Measurements from ENCODE around the gene GPR55.
A peak's percentile ranks its signal among the peaks of the same experiment; 100 is the strongest.
"Not testable (repeated sequence)": the region's sequence is repeated elsewhere in the genome, so short reads cannot be mapped to it uniquely, and the experiment has no call there.

The GPR55 gene, protein sequence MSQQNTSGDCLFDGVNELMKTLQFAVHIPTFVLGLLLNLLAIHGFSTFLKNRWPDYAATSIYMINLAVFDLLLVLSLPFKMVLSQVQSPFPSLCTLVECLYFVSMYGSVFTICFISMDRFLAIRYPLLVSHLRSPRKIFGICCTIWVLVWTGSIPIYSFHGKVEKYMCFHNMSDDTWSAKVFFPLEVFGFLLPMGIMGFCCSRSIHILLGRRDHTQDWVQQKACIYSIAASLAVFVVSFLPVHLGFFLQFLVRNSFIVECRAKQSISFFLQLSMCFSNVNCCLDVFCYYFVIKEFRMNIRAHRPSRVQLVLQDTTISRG

DNA sequence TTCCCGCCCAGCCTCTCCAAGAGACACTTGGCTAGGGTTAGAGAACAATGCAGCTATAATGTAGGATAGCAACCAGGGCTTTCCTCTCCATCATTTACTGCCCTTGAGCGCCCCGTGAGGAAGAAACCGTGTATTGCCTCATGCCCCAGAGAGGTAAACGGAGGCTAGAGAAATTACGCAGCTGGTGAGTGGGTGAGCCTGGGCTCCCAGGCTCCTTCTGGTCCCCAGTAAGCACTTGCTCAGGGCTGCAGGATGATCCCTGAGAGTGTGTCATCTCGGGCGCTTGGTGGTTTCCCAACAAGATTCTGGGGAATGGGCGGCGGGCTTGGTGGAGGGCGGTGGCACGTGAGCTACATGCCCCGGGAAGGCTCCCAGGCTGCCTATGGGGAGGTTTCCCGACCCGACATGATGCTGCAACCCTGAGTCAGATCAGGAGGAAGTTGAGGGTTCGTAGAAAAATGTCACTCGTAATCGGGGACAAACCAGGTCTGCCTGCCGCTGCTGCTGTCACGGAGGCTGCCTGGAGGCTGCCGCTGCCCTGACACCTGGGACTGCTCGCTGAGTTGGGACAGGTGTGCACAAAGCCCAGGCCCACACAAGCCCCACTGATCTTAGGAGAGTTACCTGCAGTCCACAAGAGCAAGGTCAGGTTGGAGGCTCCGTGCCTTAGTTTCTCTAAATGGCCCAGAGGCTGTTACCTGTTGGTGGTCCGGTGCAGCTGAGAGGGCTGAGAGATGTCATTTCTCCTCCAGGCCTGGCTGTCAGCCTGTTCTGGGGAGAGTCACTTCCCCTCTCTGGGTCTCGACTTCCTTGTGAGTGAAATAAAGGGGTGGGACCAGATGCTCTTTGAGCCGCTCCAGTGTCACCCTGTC lies at the start of gene GPR55:
Gene GPR55, minus strand, starts transcription at position 773 of the 872 bp plus-strand sequence. CDS start 14,280 bp downstream, outside the sequence.
- DNase-seq, result peak; percentile 43

DNA sequence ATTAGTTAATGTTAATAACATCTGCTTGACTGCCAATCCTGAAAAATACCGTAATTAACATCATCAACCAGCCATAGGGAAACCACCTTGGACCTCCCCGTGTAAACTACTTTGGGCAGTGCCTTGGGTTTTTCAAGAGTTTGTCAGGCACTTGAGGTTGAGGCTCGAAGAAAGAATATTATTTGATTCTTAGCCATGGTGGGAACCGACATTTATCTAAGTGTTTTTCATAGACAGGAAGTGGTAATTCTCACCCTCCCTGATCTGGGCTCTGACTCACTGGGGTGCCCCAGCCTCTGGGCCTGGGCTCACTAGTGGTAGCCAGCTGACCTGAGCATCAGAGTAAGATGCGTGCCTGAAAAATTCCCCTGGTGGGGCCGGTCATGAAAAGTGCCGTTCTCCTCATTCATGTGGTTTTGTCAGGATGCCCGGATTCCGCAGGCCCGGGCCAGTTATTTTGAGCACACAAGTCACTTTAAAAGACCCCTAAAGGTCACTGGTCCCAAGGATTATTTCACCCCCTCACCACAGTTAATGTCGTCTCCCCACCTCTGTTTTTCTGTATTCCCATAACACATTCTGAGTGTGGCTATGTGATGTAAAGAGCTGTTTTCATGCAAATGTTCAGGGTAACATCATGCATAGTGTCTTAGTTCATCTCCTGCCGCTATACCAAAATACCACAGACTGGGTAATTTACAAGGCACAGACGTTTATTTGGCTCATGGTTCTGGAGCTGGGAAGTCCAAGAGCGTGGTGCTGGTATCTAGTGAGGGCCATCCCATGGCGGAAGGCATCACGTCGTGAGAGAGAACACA lies 49.3 kb upstream of the GPR55 start:
- DNase-seq, result peak; percentile 76

DNA sequence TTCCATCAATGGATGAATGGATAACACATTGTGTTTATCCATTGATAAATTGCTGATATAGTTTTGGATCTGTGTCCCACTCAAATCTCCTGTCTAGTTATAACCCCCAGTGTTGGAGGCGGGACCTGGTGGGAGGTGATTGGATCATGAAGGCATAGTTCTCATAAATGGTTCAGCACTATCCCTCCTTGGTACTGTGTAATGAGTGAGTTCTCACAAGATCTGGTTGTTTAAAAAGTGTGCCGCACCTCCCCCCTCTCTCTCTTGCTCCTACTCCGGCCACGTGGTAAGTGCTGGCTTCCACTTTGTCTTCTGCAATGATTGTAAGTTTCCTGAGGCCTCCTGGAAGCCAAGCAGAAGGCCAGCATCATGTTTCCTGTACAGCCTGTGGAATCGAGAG lies 47.0 kb upstream of the GPR55 start:
- DNase-seq, result no peak

DNA sequence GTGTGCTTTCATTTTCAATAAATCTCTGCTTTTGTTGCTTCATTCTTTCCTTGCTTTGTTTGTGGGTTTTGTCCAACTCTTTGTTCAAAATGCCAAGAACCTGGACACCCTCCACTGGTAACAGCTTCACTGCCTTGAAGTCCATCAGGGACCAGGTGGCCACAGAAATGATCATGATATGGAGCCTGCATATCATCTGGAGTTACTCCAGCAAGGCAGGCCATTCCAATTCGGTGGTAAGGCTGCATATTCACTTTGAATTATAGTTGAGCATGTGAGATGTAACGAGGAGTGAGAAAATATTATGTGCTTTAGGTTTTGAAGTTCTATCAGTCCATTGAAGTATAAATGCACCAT lies 44.6 kb upstream of the GPR55 start:
- DNase-seq, result no peak

DNA sequence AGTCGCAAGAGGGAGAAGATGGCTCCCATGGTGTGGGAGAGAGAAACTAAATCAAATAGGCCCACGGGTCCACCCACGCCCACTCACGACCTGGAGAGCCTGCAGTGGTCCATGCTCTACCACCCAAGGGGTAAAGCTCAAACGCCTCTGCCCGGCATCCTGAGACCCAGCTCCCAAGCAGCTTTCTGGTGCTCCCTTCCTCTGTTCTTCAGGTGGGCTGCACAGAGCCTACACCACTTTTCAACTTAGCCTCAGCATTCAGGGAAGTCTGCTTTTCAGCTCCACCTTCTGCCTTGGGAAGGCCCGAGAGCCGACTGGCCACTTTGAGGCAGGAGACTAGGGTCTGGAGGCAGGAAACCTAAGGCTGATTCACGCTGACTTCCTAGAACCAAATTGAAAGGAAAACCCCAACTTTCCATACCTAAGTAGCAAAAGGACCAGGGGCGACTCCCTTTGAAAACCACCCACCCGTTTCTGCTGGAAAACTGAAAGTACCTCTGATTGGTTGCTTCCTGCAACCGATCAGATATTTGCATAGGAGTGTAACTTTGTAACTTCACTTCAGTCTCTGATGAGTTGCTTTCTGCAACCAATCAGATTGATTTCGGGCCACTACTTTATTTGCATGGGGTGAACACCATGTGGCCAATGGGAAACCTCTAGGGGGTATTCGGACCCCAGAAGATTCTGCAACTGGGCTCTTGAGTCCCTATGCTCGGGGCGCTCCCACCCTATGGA lies 44.0 kb upstream of the GPR55 start:
- no peak for DNase-seq

DNA sequence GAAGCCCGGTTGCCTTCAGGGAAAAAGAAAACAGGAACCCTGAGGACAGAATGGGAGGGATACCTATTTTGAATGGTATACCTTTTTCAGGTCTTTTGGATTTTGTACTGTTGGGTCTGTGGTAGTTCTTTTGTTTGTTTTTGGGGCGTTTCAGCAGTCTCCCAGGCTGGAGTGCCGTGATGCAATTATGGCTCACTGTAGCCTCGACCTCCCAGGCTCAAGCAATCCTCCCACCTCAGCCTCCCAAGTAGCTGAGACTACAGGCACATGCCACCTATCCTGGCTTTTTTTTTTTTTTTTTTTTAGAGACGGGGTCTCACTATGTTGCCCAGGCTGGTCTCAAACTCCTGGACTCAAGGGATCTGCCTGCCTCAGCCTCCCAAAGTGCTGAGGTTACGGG lies 43.3 kb upstream of the GPR55 start:
- DNase-seq, result not testable (repeated sequence)

DNA sequence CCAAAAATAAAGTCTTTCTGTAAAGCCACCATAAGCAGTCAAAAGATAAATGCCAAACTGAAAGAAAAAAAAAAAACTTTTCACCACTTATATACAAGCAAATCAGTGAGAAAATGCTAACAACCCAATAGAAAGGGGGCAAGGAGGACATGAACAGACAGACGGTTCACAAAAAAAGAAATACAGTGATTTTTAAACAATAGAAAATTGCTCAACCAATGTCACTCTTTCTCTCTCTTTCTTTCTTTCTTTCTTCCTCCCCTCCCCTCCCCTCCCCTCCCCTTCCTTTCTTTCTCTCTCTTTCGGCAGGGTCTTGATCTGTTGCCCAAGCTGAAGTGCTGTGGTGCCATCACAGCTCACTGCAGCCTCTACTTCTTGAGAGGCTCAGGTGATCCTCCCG lies 42.1 kb upstream of the GPR55 start:
- no peak for DNase-seq

DNA sequence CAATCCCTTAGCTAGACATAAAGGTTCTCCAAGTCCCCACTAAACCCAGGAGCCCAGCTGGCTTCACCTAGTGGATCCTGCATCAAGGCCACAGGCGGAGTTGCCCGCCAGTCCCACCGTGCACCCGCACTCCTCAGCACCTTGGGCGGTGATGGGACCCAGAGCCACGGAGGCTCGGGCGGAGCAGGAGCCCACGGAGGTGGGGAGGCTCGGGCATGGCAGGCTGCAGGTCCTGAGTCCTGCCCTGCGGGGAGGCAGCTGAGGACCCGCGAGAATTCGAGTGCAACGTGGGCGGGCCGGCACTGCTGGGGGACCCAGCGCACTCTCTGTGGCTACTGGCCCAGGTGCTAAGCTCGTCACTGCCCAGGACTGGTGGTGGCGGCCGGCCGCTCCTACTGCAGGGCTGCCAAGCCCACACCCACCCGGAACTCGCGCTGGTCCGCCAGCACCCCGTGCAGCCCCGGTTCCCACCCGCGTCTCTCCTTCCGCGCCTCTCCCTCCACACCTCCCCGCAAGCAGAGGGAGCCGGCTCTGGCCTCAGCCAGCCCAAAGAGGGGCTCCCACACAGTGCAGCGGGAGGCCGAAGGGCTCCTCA lies 39.2 kb upstream of the GPR55 start:
- DNase-seq, result no peak

DNA sequence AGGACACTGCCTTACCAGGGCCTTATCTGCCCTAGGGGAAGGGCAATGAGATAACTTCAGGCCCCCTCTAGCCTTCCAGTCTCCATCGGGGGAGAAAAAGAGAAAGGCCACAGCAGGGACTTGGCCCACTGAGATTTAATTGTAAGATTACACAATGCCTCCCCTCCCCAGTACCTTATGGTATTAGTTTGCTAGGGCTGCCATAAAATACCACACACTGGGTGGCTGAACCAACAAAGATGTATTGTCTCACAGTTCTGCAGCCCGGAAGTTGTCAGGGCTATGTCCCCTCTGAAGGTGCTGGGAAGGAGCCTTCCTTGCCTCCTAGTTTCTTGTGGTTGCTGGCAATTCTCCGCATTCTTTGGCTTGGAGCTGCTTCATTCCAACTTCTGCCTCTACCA lies 36.0 kb upstream of the GPR55 start:
- DNase-seq, result no peak

DNA sequence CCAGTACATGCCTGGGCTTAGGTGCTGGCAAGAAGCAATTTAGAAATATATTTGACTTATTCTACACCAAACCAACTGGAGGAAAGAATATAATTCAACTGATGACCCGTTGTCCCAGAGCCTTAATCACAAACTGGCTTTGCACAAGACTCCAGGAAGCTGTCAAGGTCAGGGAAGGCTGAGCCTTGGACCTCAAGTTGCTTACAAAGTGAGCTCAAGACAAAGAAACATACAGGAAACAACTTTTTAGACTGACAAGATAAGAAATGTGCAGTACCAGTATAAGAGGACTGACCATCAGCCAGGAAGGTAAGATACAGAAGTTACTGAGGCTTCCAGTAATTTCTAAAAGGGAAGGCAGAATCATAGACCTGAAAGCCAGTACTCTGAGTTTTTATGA lies 35.0 kb upstream of the GPR55 start:
- DNase-seq, result no peak

DNA sequence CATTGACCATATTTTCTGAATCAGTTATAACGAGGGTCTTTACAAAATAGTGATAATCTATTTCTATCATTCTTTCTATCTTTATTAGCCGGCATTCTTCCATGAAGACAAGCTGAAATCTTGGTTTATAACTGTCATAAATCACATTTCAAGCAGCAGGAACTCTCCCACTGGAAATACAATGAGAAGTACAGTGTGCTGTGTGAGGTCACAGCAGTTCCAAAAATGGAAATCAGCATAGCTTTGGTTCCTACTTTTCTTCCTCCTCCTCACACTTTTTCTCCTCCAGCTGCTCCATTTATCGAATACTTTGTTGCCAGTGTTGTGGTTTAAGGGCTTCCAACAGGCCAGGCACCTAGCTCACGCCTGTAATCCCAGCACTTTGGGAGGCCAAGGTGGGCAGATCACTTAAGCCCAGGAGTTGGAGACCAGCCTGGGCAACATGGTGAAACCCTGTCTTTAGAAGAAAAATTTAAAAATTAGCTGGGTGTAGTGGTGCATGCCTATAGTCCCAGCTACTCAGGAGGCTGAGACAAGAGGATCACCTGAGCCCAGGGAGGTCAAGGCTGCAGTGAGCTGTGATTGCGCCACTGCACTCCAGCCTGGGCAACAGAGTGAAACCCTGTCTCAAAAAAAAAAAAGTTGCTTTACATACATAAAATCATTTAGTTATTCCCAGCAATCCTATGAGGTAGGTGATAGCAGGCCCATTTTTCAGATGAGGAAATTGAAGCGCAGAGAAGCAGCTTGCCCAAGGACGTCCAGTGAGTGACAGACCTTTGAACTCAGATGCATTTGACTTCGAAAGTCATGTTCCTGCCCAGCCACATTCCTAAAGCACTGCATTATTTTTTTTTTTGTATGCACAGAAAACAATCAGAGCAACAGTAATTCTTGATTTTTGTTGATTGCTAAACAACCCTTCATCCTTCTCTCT lies 34.0 kb upstream of the GPR55 start:
- no peak for DNase-seq

DNA sequence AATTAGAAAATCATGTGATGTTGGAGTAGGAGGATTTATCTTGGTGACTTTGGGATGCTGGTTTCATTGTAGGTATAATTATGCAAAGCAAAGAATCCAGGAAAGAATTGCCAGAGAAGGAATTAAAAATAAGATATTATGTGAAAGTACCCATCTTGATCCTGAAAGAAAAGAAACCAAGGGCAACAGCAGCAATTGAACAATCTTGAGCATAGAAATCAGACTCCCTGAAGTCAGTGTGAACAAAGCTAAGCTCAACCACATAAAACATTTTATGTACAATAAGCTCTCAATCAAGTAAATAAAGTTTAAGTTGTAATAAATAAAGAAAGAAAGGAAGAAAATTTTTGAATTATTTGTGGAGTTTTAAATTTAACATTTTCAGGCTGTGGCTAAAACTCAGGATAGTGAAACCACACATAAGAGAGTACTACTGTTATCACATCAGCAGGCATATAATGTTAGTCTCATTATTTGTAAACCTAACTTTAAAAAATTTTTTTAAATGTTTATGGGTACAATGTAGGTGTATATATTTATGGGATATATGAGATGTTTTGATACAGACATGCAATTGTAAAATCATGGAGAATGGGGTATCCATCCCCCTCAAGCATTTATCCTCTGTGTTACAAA lies 32.8 kb upstream of the GPR55 start:
- no peak for DNase-seq

DNA sequence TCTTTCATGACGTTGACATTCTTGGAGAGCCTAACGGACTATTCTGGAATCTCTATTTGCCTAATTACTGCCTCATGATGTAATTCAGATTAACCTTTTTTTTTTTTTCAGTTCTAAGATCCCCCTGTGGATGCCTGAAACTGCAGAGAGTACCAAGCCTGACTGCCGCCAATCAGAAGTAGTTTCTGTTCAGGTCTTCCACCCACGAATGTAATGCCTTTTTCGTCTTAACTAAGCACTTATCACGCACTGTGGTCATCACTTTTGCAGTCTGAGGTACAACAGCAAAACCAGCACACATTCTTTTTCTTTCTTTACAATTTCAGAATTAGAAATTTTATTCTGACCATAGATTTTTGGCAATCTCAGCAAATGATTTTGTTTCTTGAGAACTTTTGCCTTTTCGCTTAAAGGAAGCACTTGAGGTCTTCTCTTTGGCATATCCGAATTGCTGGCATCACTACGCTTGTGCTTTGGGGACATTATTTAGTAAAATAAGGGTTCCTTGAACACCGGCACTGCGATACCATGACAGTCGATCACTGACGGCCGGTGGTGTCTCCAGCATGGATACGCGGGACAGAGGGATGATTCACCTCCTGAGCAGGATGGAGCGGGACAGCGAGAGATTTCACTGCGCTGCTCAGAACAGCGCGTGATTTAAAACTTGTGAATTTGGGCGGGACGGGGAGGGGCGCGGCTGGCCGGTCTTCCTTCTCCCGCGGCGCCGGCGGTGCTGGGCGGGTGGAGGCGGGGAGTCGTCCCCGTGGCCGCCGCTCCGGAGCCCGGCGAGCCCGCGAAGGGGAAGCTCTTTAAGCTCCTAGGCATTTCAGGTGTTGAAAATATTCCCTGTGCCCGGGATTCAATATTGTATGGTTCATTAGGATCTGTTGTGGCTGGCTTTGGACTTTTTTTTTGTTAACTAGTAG lies 32.0 kb upstream of the GPR55 start:
- no peak for DNase-seq

DNA sequence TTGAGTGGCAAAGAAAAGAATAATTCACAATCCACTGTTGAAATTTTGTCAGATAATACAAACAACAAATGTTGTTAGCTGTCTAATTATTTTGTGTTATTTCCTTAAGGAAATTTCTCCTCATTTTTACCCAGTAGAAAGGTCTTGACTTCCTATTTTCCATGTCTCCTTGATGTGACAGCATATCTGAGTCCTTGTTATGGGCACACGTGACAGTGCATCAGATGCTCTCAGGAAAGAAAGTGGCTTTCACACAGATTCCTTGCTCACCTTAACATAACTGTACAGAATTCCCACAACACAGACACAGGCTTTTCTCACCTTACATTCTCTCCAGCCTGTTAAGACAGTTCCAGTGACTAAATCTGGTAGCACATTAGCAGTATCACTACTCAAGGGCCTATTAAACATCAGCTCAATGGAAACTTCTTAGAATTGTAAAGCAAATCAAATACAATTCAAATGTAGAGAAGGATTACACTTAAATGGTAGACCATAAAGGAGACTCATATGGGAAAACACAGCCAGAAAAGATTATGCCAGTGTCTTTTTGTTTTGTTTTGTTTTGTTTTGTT lies 30.2 kb upstream of the GPR55 start:
- DNase-seq, result no peak

DNA sequence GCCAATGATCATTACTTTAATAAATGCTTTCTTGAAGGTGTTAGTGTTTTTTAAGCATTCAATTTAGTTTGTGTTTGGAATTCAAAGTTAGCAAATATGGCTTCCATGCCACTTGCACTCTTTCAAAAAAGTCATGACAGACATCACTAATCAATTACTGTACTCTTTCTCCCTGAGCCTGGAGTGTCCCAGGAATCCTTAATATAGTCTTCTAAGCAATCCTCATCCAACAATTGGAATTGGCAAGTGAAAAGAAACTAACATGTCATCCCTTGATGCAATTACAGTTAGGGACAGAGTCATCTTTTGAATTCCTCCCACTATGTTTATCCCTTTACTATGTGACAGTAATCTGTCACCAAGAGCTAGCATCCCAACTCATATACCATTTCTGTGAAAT lies 29.7 kb upstream of the GPR55 start:
- no peak for DNase-seq

DNA sequence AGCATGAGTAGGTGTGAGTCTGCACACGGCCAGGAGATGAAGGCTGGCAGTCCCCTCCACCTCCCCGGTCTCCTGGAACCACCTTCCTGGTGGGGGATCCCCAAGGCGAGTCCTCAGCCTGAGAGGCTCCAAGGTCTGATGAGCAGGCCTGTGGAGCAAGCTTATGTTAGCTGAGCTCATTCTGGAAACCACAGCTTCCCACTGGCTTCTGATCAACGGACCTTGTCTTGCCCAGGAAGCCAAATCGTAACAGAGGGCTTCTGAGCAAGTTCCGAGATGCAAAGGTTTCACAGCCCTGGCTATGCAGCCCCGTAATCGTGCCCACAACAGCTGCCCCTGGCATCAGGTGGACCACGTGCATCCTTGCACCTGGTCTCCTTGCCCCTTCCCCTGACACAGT lies 28.8 kb upstream of the GPR55 start:
- no peak for DNase-seq

DNA sequence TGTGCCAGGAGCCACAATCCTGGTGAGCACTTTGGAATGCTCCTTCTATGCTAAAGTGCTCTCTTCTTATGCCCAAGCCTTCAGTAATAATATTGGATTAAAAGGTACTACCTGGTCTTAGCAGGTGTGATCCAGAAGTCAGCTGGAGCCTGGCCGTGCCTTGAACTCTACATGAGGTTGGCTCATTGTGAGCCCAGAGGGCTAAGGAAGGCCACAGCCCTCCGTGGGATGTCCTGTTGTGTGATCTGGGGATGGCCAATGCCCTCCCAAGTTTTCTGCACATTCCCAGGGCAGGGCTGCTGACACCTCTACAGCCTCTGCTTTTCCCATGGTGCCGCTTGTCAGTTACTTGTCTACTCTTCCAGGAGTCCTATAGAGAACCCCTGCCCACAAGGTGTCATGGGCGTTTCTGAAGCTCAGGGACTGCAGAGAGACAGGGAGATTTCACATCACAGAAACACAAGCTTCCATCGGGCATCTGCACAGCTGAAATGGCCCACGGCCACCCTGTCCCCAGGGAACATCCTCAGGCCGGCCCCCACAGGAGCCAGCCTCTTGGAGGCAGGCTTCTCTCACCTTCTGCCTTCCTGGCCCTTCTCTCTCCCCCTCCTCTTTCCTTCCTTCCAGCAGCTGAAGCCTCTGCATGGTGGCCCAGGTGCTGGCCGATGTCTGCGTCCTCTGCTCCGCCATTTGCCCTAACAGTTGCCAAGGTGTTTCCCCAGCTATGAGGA lies 27.3 kb upstream of the GPR55 start:
- no peak for DNase-seq

DNA sequence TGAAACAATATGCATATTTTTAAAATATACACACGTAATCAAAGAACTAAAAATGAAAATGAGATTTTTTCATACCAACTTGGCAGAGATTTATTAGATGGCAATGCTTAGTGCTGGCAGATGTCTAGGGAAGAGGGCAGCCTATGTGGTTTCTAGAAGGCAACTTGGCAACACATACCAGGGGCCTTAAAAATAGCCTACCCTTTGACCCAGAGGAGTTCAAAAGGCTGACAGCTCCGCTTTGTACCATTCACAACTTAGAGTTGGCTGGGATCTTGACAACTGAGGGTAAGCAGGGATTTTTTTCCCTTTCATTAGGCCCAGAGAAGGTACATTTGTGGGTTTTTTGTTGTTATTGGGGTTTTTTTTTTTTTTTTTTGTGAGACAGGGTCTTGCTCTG lies 26.4 kb upstream of the GPR55 start:
- no peak for DNase-seq
